Memory B cell (primary cell): Measurements from ENCODE around the gene FABP7.

Source experiments
- ATAC-seq: fragments of 150-1000 bp; cut with Tn5 transposase; 2 replicates; pipeline ENCODE4 v1.10.0; 2021; ENCODE audit warnings: low read depth, mild to moderate bottlenecking, moderate library complexity
- DNase-seq, 2 donors: peaks; one replicate each; pipeline ENCODE4 v3.0.0; 2022; ENCODE audit warnings: low spot score in 2 of 2
- H3K27ac Mint-ChIP-seq: one replicate; pipeline ENCODE4 v1.8.0; 2022; ENCODE audit warnings: mild to moderate bottlenecking, moderate library complexity, mixed read lengths
- H3K27me3 Mint-ChIP-seq: one replicate; pipeline ENCODE4 v1.8.0; 2022; ENCODE audit warnings: mixed read lengths
- H3K36me3 Mint-ChIP-seq: one replicate; pipeline ENCODE4 v1.8.0; 2022; ENCODE audit warnings: mild to moderate bottlenecking, mixed read lengths
- H3K4me1 Mint-ChIP-seq: one replicate; pipeline ENCODE4 v1.8.0; 2022; ENCODE audit warnings: mixed read lengths
- H3K4me3 Mint-ChIP-seq: one replicate; pipeline ENCODE4 v1.8.0; 2022; ENCODE audit warnings: mild to moderate bottlenecking, moderate library complexity, mixed read lengths
- H3K9me3 Mint-ChIP-seq: one replicate; pipeline ENCODE4 v1.8.0; 2022; ENCODE audit warnings: mixed read lengths

Gene FABP7

DNA sequence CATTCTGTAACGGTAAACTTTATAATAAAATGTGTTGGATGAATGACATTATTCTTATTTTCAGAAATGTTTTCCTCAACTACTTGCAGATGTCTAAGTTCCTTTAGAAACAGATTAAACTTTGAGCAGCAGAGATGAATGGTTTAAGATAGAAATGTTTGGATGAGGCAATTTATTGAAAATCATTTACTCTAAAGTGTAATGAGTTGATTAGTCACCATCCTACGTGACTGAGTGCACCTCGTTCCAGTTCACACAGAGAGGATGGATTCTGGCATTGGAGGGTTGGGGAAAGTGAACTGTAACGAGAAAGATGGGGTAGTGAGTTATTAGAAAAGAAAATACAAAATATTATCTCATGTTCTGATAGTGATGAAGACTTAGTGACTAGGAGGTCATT lies 38.2 kb downstream of the FABP7 start:
- no peak overlapping the region for H3K27ac Mint-ChIP-seq
- no peak overlapping the region for H3K4me3 Mint-ChIP-seq
- DNase-seq (no peak), ATAC-seq (no peak)
- H3K27me3 Mint-ChIP-seq = no peaks in the 10 kb centered on the region
- no peaks in the 10 kb centered on the region for H3K4me1 Mint-ChIP-seq
- no peaks in the 10 kb centered on the region for H3K9me3 Mint-ChIP-seq
- H3K36me3 Mint-ChIP-seq = no peaks in the 10 kb centered on the region

DNA sequence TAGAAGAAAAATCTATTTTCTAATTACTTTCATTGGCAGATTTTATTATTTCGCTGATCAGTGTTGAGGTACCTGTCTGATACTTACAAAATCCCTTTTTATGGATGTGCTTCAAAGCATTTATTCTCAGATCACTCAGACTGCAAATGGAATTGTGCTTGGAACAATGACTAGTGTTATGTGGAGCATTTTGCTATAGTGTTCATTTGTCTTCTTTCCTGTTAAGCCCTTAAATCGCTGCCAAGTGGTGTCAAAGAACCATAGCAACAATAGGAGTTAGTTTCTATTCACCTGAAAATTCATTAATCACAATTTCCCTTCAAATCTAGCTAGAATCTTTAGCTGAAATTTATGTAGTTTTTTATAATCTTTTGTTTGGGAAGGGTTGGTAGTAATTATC lies 39.4 kb downstream of the FABP7 start:
- Mint-ChIP-seq H3K4me3 (no peak overlapping the region), H3K27me3 (no peaks in the 10 kb centered on the region), H3K27ac (no peak overlapping the region), H3K9me3 (no peaks in the 10 kb centered on the region), H3K36me3 (no peaks in the 10 kb centered on the region), H3K4me1 (no peaks in the 10 kb centered on the region)
- no peak for ATAC-seq
- no peak for DNase-seq

DNA sequence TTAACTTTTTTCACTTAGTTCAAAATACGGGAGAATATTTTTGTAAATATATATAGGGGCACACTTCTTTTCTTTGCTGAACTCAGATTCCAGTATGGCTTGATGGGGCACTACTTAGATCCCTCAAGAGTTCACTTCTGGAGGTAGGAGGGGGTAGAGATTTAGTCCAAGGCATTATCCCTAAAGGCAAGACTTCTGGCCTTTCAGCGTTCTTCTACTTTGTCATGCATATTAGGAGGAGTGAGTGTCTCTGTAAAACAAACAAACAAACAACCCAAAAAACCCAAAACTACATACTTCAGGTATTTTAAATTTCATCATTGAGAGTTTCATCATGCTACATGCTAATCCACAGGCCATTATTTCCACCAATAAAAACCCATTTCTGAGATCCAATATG lies 41.6 kb downstream of the FABP7 start:
- DNase-seq (no peak), ATAC-seq (no peak)
- Mint-ChIP-seq H3K9me3 (no peaks in the 10 kb centered on the region), H3K4me3 (no peak overlapping the region), H3K27ac (no peak overlapping the region), H3K27me3 (no peaks in the 10 kb centered on the region), H3K36me3 (no peaks in the 10 kb centered on the region), H3K4me1 (no peaks in the 10 kb centered on the region)

DNA sequence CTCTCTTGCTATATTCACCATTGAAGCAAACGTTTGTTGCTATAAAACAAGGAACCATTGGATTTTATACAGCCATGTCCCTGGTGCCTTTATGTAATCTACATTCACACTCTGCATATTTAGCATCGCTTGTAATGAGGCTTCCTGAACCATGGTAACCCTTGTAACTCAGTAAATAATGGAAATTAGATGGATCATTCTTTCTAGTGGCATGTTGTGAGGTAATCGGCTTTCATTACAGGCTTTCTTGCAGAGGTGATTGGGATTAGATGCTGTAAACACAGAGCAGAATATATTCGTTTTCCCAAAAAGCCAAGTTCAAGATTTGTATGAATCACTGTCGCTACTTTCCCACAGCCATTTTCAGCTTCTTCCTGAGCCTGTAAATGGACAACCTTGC lies 45.6 kb downstream of the FABP7 start:
- ATAC-seq = no peak
- Mint-ChIP-seq H3K4me1 (no peaks in the 10 kb centered on the region), H3K27ac (no peak overlapping the region), H3K36me3 (no peaks in the 10 kb centered on the region), H3K27me3 (no peaks in the 10 kb centered on the region), H3K4me3 (no peak overlapping the region), H3K9me3 (no peaks in the 10 kb centered on the region)
- DNase-seq = no peak

DNA sequence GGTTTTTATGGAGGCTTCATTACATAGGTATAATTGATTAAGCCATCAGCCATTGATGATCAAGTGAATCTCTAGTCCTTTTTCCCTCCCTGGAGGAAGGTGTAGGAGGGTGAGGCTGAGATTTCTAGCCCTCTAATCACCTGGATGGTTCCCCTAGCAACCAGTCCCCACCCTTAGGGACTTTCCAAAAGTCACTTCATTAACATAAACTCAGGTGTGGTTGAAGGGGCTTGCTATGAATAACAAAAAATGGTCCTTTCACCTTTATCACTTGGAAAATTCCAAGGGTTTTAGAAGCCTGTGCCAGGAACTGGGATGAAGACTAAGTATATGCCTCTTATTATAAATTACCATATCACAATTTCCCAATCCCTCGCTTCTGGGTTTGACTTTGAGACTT lies 49.9 kb downstream of the FABP7 start:
- peaks cover 1% of the 10 kb centered on the region for H3K27me3 Mint-ChIP-seq
- no peaks in the 10 kb centered on the region for H3K4me1 Mint-ChIP-seq
- ATAC-seq (no peak), DNase-seq (no peak)
- H3K36me3 Mint-ChIP-seq = no peaks in the 10 kb centered on the region
- no peaks in the 10 kb centered on the region for H3K9me3 Mint-ChIP-seq
- no peak overlapping the region for H3K4me3 Mint-ChIP-seq
- no peak overlapping the region for H3K27ac Mint-ChIP-seq

DNA sequence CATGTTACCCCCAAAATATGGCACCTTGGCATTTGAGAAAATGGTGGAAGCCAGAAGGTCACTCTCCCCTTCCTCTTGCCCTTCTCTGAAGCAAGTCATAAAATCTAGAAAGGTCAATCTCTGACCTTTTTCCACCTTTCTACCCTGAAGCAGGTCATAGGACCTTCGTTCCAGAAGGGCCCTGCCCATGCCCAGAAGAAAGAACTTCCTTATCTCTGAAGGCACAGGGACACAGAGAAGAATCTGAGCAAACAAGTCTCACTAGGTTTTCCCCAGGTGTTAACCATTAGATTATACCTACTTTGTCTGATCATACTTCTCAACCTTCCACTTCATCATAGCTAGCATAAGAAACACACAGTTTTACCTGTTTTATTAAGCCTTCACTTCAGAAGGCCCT lies 52.0 kb downstream of the FABP7 start:
- H3K4me1 Mint-ChIP-seq = no peaks in the 10 kb centered on the region
- H3K4me3 Mint-ChIP-seq = no peak overlapping the region
- DNase-seq = no peak
- no peak overlapping the region for H3K27ac Mint-ChIP-seq
- no peaks in the 10 kb centered on the region for H3K9me3 Mint-ChIP-seq
- no peaks in the 10 kb centered on the region for H3K36me3 Mint-ChIP-seq
- peaks cover 3% of the 10 kb centered on the region for H3K27me3 Mint-ChIP-seq
- ATAC-seq = no peak

DNA sequence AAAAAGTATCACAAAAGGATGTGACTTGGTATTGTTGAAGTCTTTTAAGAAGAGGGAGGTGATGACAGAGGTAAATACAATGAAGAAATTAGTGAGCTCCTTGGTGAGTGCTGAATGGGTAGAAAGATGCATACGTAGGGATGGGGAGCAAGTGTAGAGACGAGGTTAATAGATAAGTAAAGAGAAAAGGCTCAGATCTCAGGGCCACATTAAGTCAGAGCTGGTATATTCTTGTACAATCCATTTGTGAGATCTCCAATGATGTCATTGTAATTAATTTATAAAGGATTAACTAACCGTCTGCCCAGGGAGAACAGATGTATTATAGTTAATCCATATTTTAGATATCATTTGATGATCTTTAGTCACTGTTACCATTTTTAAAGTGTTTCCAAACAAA lies 52.9 kb downstream of the FABP7 start:
- ATAC-seq (no peak), DNase-seq (no peak)
- no peaks in the 10 kb centered on the region for H3K36me3 Mint-ChIP-seq
- no peaks in the 10 kb centered on the region for H3K4me1 Mint-ChIP-seq
- H3K4me3 Mint-ChIP-seq = no peak overlapping the region
- no peak overlapping the region for H3K27ac Mint-ChIP-seq
- no peaks in the 10 kb centered on the region for H3K9me3 Mint-ChIP-seq
- peaks cover 3% of the 10 kb centered on the region for H3K27me3 Mint-ChIP-seq

DNA sequence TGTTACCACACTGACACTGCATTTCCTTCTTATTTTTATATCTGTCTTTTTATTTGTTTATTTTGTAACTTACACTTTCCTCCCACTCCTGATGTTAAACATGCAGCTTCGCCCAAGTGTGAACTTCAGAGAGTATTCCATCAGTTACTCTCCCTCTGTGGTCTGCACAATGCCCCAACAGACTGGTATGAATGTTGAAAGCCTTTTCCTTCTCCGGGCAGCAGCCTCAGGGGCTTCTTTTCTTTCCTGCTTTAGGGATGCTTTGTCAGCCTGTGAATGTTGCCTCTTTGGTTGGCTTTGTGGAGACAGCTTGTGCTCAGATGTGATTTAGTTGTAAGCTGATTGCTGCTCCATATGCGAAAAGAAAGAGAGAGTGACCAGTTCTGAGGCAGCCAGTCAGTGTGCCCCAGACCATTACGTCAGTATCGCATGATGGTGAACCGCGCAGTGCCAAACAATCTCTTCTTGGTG lies 53.5 kb downstream of the FABP7 start:
- Mint-ChIP-seq H3K27me3 (peaks cover 3% of the 10 kb centered on the region), H3K36me3 (no peaks in the 10 kb centered on the region), H3K4me1 (no peaks in the 10 kb centered on the region), H3K27ac (no peak overlapping the region), H3K9me3 (no peaks in the 10 kb centered on the region), H3K4me3 (no peak overlapping the region)
- ATAC-seq (no peak), DNase-seq (no peak)
